ENCODE data around the gene SETDB1.
A peak's percentile ranks its signal among the peaks of the same experiment; 100 is the strongest.
"Not testable (repeated sequence)": the region's sequence is repeated elsewhere in the genome, so short reads cannot be mapped to it uniquely, and the experiment has no call there.

SETDB1 gene

DNA sequence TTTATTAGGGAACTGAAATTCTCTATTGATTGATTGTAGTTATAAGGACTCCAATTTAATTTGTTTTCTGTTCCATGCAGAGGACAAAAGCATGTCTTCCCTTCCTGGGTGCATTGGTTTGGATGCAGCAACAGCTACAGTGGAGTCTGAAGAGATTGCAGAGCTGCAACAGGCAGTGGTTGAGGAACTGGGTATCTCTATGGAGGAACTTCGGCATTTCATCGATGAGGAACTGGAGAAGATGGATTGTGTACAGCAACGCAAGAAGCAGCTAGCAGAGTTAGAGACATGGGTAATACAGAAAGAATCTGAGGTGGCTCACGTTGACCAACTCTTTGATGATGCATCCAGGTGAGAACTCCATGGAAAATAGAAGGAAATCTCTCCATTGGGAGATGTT is 1.5 kb downstream of the SETDB1 start:
- intact Hi-C loops (cut with DNase I) = loop anchor here (5.0 kb wide), 4 partner anchors 50 to 120 kb away; partner anchors contain the start of genes ARNT and C1orf56
- DNase-seq = no peak

DNA sequence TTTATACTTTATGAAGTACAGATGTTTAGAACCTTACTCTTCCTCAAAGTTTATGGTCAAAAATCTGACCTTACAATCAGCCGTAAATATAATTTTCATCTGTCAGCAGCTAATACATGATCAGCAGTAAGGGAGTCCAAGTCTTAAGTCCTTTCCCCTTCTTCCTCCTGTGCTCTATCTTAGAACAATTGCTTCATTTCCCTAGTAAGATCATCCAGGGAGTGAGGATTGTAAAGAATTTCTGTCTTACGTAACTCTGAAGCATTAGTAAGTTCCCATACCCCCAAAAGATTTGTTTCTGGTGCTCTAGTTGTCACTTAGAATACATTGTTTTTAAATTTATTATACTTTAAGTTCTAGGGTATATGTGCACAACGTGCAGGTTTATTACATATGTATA is 2.1 kb downstream of the SETDB1 start:
- intact Hi-C loops (cut with DNase I) = loop anchor here (5.0 kb wide), 4 partner anchors 49 to 119 kb away; partner anchors contain the start of genes ARNT and C1orf56
- DNase-seq = no peak

DNA sequence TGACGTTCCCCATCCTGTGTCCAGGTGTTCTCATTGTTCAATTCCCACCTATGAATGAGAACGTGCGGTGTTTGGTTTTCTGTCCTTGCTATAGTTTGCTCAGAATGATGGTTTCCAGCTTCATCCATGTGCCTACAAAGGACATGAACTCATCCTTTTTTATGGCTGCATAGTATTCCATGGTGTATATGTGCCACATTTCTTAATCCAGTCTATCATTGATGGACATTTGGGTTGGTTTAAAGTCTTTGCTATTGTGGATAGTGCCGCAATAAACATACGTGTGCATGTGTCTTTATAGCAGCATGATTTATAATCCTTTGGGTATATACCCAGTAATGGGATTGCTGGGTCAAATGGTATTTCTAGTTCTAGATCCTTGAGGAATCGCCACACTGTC is 2.6 kb downstream of the SETDB1 start:
- intact Hi-C loops (cut with DNase I) = loop anchor here (5.0 kb wide), 4 partner anchors 49 to 119 kb away; partner anchors contain the start of genes ARNT and C1orf56
- DNase-seq = not testable (repeated sequence)

DNA sequence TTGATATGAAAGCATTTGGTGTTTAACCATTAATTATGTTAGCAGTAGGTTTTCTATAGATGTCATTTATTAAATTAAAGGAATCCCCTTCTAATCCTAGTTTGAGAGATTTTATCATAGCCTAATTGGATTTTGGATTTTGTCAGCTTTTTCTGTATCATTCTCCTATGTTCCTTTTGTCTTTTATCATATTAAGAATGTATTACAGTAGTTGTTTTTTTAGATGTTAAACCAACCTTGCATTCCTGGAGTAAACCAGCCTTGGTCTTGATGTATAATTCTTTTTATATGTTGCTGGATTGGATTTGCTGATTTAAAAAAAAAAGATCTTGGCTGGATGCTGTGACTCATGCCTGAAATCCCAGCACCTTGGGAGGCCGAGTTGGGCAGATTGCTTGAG is 5.6 kb downstream of the SETDB1 start:
- intact Hi-C loops (cut with DNase I) = no loop called here
- no peak for DNase-seq

DNA sequence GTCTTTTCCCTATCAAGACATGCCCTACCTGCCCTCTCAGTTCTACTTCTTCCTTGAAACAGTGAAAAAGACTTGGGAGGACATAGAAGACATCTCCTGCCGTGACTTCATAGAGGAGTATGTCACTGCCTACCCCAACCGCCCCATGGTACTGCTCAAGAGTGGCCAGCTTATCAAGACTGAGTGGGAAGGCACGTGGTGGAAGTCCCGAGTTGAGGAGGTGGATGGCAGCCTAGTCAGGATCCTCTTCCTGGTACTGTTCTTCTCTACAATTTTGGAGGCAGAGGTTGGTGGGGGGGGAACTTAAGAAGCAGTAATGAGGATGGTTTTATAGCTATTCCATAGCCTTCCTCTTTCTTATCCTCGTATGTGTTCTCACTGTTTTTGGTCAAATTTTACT is 18.7 kb downstream of the SETDB1 start:
- intact Hi-C loops (cut with DNase I) = no loop called here
- DNase-seq = no peak

DNA sequence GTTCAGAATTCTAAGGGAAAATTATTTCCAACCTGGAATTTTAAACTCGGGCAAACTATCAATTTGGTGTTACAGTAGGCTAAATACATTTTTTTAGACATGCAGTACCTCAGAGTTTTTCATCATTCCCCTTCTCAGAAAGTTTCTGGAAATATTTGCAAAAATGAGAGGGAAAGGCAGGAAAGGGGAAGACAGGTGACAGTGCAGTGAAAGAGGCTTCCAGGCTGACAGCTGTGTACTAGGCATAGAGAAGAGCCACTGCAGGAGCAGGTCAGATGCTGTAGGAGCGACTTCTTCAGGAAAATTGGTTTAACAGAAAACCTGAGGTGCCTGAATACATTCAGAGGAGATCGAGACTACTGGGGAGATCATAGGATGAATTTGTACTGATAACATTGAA is 28.5 kb downstream of the SETDB1 start:
- DNase-seq = no peak
- intact Hi-C loops (cut with DNase I) = no loop called here

DNA sequence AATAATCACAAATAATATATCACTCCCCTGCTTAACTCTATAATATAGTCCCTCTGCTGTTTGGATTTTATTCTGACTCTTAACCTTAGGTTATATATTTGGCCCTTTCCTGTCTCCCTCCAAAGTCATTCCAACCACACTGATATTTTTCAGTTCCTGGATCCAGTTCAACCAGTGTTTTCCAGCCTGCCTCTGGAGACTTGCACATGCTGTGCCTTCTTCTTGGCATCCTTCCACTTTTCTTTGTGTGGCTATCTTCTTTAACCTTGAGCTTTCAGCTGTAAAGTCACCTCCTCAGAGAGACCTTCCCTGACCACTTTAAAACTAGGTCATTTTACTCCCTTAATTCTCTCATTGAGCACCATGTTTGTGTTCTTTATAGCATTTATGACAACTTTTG is 29.1 kb downstream of the SETDB1 start:
- no peak for DNase-seq
- intact Hi-C loops (cut with DNase I) = no loop called here

DNA sequence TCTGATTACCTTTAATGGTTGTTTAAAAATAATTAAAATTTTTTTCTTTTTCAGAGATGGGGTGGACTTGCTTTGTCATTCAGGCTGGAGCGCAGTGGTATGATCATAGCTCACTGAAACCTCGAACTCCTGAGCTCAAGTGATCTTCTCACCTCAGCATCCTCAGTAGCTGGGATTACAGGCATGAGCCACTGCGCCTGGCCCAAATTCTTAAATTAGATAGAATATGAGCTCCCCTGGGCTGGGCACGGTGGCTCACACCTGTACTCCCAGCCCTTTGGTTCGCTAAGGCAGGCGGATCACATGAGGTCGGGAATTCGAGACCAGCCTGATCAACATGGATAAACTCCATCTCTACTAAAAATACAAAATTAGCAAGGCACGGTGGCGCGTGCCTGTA is 31.5 kb downstream of the SETDB1 start:
- intact Hi-C loops (cut with DNase I) = no loop called here
- DNase-seq = no peak

DNA sequence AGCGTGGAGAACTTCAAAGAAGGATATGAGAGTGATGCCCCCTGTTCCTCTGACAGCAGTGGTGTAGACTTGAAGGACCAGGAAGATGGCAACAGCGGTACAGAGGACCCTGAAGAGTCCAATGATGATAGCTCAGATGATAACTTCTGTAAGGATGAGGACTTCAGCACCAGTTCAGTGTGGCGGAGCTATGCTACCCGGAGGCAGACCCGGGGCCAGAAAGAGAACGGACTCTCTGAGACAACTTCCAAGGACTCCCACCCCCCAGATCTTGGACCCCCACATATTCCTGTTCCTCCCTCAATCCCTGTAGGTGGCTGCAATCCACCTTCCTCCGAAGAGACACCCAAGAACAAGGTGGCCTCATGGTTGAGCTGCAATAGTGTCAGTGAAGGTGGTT is 34.5 kb downstream of the SETDB1 start:
- intact Hi-C loops (cut with DNase I) = no loop called here
- DNase-seq = peak in 1 of 10 donors; percentile 12

DNA sequence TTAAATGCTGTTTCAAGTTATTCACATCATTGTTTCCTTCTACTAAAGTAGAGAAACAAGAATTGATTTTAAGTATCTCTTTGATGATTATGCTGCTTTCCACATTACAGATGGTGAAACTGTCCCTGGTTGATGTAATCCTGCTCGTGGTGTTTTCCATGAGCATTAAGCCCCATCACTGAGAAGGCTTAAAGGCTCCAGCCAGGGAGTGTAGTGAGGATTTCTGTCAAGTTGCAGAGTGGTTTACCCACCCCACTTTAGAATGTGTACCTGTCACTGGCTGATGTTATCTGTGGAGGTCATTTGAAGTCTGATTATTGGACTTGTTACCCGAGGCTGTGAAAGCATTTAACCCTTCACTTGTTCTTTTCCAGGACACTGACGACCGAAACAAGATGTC is 35.6 kb downstream of the SETDB1 start:
- intact Hi-C loops (cut with DNase I) = no loop called here
- no peak for DNase-seq

DNA sequence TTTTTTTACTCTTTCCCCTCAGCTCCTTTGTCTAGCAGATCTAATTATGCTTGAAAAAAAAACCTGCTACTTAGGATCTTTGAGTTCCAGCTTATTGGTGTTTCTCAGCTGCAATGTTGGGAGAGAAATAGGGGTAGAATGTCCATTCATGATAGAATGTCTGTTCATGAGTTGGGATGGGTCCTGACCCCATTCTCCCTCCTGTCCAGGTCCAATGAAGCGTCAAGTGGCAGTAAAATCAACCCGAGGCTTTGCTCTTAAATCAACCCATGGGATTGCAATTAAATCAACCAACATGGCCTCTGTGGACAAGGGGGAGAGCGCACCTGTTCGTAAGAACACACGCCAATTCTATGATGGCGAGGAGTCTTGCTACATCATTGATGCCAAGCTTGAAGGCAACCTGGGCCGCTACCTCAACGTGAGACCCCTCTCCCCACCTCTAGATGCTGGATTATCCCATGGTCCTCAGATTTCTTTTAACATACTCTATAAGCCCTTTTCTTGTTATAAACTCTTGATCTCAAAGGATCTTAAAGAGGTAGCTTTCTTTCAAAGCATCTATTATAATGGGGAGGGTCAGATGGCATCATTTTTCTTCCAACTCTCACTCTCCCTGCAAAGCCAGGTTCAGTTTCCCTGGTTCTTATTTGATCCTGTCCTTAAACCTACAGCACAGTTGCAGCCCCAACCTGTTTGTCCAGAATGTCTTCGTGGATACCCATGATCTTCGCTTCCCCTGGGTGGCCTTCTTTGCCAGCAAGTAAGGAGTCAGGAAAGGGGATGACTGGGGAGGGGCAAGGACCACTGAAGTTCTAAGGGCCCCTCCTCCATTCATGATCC is 37.4 kb downstream of the SETDB1 start:
- intact Hi-C loops (cut with DNase I) = no loop called here
- peak in 1 of 10 donors; percentile 40 for DNase-seq

DNA sequence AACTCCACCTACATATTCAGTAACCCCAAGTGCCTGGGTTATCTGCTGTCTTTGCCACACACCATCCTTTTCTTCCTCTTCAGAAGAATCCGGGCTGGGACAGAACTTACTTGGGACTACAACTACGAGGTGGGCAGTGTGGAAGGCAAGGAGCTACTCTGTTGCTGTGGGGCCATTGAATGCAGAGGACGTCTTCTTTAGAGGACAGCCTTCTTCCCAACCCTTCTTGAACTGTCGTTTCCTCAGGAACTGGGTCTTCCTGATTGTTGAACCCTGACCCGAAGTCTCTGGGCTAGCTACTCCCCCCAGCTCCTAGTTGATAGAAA is 38.0 kb downstream of the SETDB1 start:
- intact Hi-C loops (cut with DNase I) = no loop called here
- peak in 1 of 10 donors; percentile 44 for DNase-seq

DNA sequence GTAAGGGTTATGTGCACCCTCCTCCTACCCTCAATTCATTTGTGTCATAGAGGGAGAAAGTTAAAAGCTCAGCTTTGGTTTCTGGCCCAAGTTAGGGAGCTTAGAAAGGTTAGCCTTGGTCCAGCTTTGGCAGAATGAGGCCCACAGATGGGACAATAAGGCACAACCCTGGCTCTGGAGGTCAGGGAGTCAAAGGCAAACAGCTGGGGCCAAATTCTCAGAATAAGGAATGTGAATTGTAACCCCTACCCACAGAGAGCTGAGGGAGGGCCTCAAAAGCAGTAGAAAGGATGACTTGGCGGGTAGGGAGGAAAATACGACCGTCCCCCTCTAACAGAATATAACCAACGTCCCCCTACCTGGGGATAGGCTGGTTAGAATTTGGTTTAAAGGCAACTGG is 39.4 kb downstream of the SETDB1 start:
- DNase-seq = peak in 1 of 10 donors; percentile 55
- intact Hi-C loops (cut with DNase I) = no loop called here

DNA sequence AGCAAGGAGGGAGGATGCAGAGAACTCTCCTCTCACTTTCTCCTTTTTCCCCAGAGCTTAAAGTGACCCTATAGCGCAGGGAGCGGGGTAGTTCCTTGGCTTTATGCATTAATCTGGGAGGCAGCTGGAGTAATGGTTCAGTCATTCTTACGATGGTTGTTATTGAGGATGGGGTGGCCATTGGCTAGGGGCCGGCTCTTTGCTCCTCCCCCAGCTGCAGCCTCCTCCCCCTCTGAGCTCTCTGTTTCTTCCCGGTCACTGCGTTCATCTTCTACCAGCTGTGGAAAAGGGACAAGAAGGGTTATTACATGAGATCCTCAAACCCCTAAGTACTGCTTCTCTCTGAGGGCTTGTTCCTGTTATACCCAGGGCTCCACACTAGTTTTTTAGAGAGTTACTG is 39.8 kb downstream of the SETDB1 start:
- intact Hi-C loops (cut with DNase I) = no loop called here
- peak in 2 of 10 donors; percentile 33 to 82 for DNase-seq

DNA sequence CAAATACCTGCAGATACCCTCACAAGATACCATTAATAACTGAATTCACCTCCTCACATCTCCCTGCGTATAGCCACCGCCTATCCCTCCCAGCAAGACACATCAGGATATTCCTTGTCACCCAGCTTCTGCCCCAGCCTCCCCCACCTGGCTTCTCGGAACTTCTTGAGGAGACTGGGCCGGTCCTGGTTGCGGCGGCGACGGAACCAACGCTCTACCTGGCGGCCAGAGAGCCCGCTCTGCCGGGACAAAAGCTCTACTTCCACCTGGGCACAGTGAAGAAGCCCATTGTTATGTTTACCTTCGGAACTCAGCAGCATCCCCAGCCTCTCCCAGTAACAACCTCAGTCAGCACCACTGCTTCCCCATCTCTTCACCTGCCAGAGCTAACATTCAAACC is 41.8 kb downstream of the SETDB1 start:
- DNase-seq = peak in 1 of 10 donors; percentile 63
- intact Hi-C loops (cut with DNase I) = no loop called here

DNA sequence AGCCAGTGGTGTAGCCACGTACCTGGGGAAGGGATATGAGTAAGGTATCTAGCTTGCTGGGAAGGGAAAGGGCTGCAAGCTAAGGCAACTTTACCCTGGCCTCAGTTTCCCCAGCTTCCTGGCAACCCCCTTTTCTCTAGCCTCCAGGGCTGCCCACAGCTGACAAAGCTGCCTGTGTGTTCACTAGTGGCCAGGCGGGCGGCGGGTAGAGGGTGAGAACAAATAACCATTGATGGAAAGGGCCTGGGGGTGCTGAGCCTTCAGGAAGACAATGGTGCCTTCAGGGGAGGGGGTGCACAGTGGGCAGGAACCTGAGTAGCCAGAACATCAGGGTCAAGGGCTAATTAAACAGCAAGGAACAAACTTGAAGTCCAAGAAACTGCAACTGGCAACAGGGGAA is 42.3 kb downstream of the SETDB1 start:
- intact Hi-C loops (cut with DNase I) = no loop called here
- peak; percentile 35 to 96 (median 70) for DNase-seq

DNA sequence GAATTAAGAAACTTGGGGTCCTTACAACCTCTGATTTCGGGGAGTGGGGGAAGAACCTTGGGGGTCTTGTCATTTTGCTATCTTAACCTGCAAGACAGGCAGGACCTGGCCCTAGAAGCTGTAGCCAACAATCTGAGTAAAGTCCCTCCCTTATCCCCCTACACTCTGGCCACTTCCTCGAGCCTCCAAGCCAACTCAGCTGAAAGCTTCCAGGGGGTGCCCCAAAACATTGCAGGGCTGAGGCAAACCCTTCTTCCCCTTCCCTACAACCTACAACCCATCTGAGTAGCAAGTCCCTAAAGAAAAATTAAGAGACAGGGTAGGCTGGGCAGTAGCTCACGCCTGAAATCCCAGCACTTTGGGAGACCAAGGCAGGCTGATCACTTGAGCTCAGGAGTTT is 43.5 kb downstream of the SETDB1 start:
- peak in 1 of 10 donors; percentile 15 for DNase-seq
- intact Hi-C loops (cut with DNase I) = no loop called here

DNA sequence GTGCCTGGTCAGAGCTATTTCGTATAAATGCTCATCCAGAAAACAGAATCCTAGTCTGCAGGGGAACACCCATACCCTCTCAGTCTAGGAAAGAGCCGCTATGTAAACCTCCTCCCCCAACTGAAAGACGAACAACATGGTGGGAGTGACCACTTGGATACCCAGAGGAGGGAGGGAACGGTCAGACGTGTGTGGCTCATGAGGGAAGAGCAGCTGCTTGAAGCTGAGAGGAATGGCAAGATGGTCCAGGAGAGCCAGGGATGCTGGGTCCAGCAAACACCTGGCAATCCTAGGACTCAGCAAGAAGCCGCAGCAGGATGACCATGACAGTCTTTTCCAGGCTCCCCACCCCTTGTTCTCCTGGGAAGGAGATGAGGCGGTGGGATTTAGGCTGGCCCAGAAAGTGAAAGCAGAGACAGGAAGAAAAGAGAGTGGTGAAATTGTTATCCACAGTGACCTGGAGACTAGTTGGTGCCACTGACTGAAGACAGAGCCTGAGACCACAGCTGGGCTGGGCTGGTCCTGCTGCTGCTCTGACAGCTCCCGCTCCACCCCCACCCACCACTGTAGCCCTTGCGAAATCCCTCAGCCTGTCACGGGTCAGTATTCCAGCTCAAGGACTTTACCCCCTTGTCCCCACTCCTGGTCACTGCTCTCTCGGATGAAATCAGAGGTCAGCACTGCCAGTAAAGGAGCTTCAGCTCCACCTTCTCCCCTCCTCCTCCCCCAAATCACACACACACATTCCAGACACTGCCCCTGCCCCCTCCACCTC is 44.8 kb downstream of the SETDB1 start:
- intact Hi-C loops (cut with DNase I) = no loop called here
- DNase-seq = peak in 5 of 10 donors; percentile 38 to 84 (median 47)

DNA sequence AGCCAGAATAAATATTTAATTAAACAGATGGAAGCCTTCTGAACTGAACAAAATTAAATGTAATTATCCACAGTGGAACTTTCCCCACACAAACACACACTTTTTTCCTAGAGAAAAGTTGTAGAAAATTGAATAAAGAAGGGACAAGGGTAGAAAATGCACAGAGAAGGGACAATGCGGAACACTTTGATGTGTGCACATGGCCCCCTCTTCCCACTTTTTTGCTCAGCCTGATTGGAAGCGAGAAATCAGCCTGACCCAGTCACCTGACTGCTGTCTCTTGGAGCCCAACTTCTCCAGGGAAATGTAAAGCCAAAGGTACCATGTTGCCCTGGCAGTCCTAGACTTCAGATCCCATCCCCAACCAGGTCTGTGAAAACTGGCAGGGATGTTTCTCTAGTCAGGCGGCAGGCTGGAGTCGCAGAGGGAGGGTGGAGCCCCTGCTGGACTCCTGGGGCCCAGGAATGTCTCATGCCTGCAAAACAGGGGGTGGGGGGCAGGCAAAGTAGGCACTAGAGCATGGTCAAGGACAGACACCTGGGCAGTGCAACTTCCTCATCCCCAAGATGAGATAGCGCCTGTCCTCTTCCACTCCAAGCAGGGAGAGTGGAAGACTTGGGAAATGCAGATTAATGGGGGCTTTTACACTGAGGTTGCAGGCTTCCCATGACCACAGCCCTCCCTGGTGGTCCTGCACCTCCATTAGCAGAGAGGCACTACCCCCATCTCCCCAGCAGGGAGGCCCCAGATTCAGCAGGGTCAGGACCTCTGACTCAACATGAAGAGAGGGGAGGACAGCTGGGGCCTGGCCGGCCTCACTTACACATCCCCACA is 45.6 kb downstream of the SETDB1 start:
- intact Hi-C loops (cut with DNase I) = no loop called here
- peak in 1 of 10 donors; percentile 62 for DNase-seq

DNA sequence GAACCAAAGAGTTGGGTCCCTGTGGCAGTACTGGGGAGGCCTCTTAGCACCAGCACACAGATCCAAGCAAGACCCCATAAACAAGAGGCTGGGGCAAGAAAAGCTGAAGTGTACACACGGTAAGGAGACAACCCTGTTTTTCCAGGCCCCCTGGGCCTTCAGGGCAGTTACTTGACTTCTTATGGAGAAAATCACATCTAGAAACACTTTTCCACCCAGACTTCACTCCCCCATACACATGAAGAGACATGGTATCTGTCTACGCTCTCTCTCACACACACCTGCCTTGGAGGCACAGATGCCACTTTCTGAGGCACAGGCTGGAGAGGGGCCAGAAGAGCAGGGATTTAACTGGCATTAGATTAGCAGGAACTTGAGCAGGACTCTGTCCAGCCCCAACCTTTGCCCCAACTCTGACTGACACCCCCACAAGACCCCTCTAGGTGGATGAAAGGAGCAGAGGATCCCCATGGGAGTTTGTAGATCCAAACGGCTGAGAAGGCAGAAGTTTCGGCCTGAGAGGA is 46.3 kb downstream of the SETDB1 start:
- intact Hi-C loops (cut with DNase I) = no loop called here
- DNase-seq = peak in 1 of 10 donors; percentile 51

Data from posterior cingulate gyrus (tissue), 11 donors.